DOHH2 (cell line): Measurements from ENCODE around the gene TMEM139.

Experiments
- H3F3A ChIP-seq: fragments of 200-600 bp; sonication (generic), shearing (Covaris generic); 2 replicates; pipeline ENCODE4 v1.6.0; 2016; ENCODE audit warnings: antibody characterized with exemption, mild to moderate bottlenecking; ENCODE audit not compliant: control insufficient read depth, insufficient read depth
- H3K27ac ChIP-seq: fragments of 200-600 bp; sonication (generic); 2 replicates; pipeline ENCODE4 v1.5.1; 2014; ENCODE audit warnings: low read depth, mild to moderate bottlenecking, low read length, moderate library complexity
- H3K27me3 ChIP-seq: fragments of 200-600 bp; sonication (generic); 2 replicates; pipeline ENCODE4 v1.6.1; 2014; ENCODE audit warnings: mild to moderate bottlenecking, low read length, mixed read lengths; ENCODE audit not compliant: control insufficient read depth
- H3K36me3 ChIP-seq: fragments of 200-600 bp; sonication (generic); 2 replicates; pipeline ENCODE4 v1.6.1; 2014; ENCODE audit warnings: mild to moderate bottlenecking, low read length, moderate library complexity, mixed read lengths; ENCODE audit not compliant: control insufficient read depth
- H3K4me1 ChIP-seq: fragments of 200-600 bp; sonication (generic); 2 replicates; pipeline ENCODE4 v1.6.1; 2014; ENCODE audit warnings: mild to moderate bottlenecking, low read length, mixed read lengths; ENCODE audit not compliant: control insufficient read depth
- H3K4me2 ChIP-seq: fragments of 200-600 bp; sonication (generic); 2 replicates; pipeline ENCODE4 v1.6.0; 2014; ENCODE audit warnings: mild to moderate bottlenecking, low read length, moderate library complexity
- H3K4me3 ChIP-seq: fragments of 200-600 bp; sonication (generic); 2 replicates; pipeline ENCODE4 v1.5.1; 2014; ENCODE audit warnings: mild to moderate bottlenecking, low read length, mixed read lengths
- H3K79me2 ChIP-seq: fragments of 200-600 bp; sonication (generic); 2 replicates; pipeline ENCODE4 v1.6.1; 2014; ENCODE audit warnings: mild to moderate bottlenecking, low read length, mixed read lengths; ENCODE audit not compliant: control insufficient read depth
- H3K9me2 ChIP-seq: fragments of 200-600 bp; sonication (generic); replicated peaks from 2 replicates; pipeline ENCODE4 v1.6.1; 2014; ENCODE audit warnings: mild to moderate bottlenecking, low read length, mixed read lengths; ENCODE audit not compliant: control insufficient read depth
- H3K9me3 ChIP-seq: fragments of 200-600 bp; sonication (generic); 2 replicates; pipeline ENCODE4 v1.6.1; 2014; ENCODE audit warnings: antibody characterized with exemption, low read length, mixed read lengths; ENCODE audit not compliant: control insufficient read depth, insufficient read depth
- H4K20me1 ChIP-seq: fragments of 200-600 bp; sonication (generic); 2 replicates; pipeline ENCODE4 v1.6.0; 2014; ENCODE audit warnings: low read depth, mild to moderate bottlenecking, antibody characterized with exemption, low read length, moderate library complexity; ENCODE audit not compliant: control insufficient read depth, insufficient read depth
- EZH2phosphoT487 ChIP-seq: fragments of 200-600 bp; sonication (generic); IDR thresholded peaks from 2 replicates; pipeline ENCODE4 v1.6.1; 2017; ENCODE audit warnings: borderline replicate concordance, mild to moderate bottlenecking, antibody characterized with exemption, low read length, moderate library complexity, mixed read lengths
- TF ChIP-seq, protein P1 (sequence below): fragments of 200-600 bp; sonication (generic); IDR thresholded peaks from one replicate; pipeline ENCODE4 v1.5.1; 2014; ENCODE audit warnings: antibody characterized with exemption, mild to moderate bottlenecking, low read depth, low read length; ENCODE audit not compliant: poor library complexity, severe bottlenecking

TMEM139 gene

DNA sequence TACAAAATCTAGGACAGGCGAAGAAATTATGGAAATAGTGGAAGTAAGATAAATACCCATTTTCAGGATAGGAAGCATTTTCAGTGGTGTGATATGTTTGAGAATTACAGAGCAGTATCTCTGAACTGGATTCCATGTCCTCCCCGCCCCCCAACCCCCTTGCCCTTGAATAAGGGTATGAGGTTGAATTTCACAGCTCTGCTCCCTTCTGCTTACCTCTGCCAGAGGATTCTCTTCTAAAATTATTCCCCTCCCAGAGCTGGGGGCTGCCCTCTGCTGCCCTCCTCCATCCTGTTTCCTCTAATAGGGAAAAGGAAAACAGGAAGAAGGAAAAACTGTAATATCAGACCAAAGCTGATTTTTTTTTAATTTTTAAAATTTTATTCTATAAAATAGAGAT is 23.9 kb downstream of the TMEM139 start:
- H3K4me2 ChIP-seq, result no peak overlapping the region
- H3K27me3 ChIP-seq, result no peaks in the 10 kb centered on the region
- H3K9me2 ChIP-seq, result no peaks in the 10 kb centered on the region
- peaks cover 60% of the 10 kb centered on the region for H3K36me3 ChIP-seq
- H3K79me2 ChIP-seq, result peaks cover 10% of the 10 kb centered on the region; the same call in 1 of the 2 replicates
- TF ChIP-seq, protein P1, sequence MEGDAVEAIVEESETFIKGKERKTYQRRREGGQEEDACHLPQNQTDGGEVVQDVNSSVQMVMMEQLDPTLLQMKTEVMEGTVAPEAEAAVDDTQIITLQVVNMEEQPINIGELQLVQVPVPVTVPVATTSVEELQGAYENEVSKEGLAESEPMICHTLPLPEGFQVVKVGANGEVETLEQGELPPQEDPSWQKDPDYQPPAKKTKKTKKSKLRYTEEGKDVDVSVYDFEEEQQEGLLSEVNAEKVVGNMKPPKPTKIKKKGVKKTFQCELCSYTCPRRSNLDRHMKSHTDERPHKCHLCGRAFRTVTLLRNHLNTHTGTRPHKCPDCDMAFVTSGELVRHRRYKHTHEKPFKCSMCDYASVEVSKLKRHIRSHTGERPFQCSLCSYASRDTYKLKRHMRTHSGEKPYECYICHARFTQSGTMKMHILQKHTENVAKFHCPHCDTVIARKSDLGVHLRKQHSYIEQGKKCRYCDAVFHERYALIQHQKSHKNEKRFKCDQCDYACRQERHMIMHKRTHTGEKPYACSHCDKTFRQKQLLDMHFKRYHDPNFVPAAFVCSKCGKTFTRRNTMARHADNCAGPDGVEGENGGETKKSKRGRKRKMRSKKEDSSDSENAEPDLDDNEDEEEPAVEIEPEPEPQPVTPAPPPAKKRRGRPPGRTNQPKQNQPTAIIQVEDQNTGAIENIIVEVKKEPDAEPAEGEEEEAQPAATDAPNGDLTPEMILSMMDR, result no peak
- TF ChIP-seq EZH2phosphoT487, result no peak
- H4K20me1 ChIP-seq, result peaks cover 7% of the 10 kb centered on the region; the same call in 1 of the 2 replicates
- H3K9me3 ChIP-seq, result no peaks in the 10 kb centered on the region
- no peak overlapping the region for H3K4me3 ChIP-seq
- no peak overlapping the region for H3K27ac ChIP-seq
- H3F3A ChIP-seq, result peaks cover 7% of the 10 kb centered on the region; the same call in 1 of the 2 replicates
- H3K4me1 ChIP-seq, result peaks cover 12% of the 10 kb centered on the region

DNA sequence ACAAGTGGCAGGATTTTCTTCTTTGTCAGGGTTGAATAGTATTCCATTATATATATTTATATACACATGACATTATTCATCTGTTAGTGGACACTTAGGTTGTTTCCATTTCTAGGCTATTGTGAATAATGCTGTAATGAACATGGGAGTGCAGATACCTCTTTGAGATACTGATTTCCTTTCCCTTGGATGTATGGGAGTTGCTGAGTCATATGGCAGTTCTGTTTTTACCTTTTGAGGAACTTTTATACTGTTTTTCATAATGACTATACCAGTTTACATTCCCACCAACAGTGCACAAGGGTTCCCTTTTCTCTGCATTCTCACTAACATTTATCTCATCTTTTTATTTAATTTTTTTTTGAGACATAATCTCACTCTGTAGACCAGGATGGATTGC is 29.4 kb downstream of the TMEM139 start:
- Histone ChIP-seq H3K27ac (no peak overlapping the region), H3K9me2 (no peaks in the 10 kb centered on the region), H4K20me1 (no peaks in the 10 kb centered on the region), H3K4me2 (no peak overlapping the region), H3K27me3 (no peaks in the 10 kb centered on the region), H3K79me2 (no peaks in the 10 kb centered on the region), H3K9me3 (no peaks in the 10 kb centered on the region), H3F3A (peaks cover 8% of the 10 kb centered on the region; the same call in 1 of the 2 replicates), H3K4me1 (peaks cover 12% of the 10 kb centered on the region), H3K36me3 (peaks cover 8% of the 10 kb centered on the region), H3K4me3 (no peak overlapping the region)
- TF ChIP-seq, protein P1, result no peak
- no peak for TF ChIP-seq EZH2phosphoT487

DNA sequence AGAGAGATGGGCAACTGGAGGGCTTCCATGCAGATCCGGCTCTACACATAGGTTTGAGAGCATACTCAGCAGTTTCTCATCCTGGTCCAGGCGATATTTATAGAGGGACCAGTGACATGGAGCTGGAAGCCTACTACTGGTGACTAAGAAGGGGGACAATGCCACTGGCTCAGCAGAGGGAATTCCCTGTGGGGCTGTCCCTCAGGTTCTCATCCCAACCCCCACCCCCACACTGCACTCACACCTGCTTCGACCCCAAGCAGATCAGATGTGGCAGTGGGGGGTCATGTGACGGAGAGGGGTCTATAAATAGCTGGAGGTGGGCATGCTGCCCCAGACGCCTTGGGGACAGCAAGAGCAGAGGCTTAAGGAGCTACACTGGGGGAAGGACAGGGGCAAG is 31.0 kb downstream of the TMEM139 start, which contains the start of gene CLCN1:
TSS of gene CLCN1 (plus strand) at position 336 of the 400 bp plus-strand sequence. CDS start 102 bp downstream, outside the sequence.
- H3K4me2 ChIP-seq, result no peak within 1 kb of the TSS
- no peak within 1 kb of the TSS for H3K4me3 ChIP-seq
- H4K20me1 ChIP-seq, result no peaks in the 10 kb centered on the region

More for the DNA sequence above, 31.0 kb downstream of the TMEM139 start, which contains the start of gene CLCN1:
- no peaks in the 10 kb centered on the region for H3K27me3 ChIP-seq
- H3K79me2 ChIP-seq, result no peaks in the 10 kb centered on the region
- H3K4me1 ChIP-seq, result no peaks in the 10 kb centered on the region
- H3K9me2 ChIP-seq, result no peaks in the 10 kb centered on the region
- H3K36me3 ChIP-seq, result no peaks in the 10 kb centered on the region
- H3K9me3 ChIP-seq, result no peaks in the 10 kb centered on the region
- no peak within 1 kb of the TSS for H3K27ac ChIP-seq
- TF ChIP-seq EZH2phosphoT487, result no peak
- TF ChIP-seq, protein P1, result no peak
- peaks cover 4% of the 10 kb centered on the region; the same call in 1 of the 2 replicates for H3F3A ChIP-seq
